HepG2 (cell line): ENCODE data around the gene CLDN9. TPM values are rescaled to one million over a fixed set of nuclear protein-coding genes. Genes with fewer than 3 reads are reported as not detected.
A peak's percentile ranks its signal among the peaks of the same experiment; 100 is the strongest.

Source experiments
- CENPBD1 ChIP-seq: sonication (generic); formaldehyde crosslinking; IDR thresholded peaks from 2 replicates; pipeline ENCODE4 v1.8.0; 2022; ENCODE audit warnings: missing genetic modification reagents, low read depth, mild to moderate bottlenecking, borderline replicate concordance
- ESRRA ChIP-seq: sonication (generic); formaldehyde crosslinking; IDR thresholded peaks from 2 replicates; pipeline ENCODE4 v1.5.1; 2020; ENCODE audit warnings: mild to moderate bottlenecking, low read depth, missing genetic modification reagents
- GPBP1L1 ChIP-seq: sonication (generic); formaldehyde crosslinking; IDR thresholded peaks from 2 replicates; pipeline ENCODE4 v1.5.0; 2020; ENCODE audit warnings: mild to moderate bottlenecking, missing genetic modification reagents
- HCFC1 ChIP-seq: fragments of 150-350 bp; IDR thresholded peaks from 2 replicates; pipeline ENCODE4 v1.6.1; 2014; ENCODE audit warnings: low read depth, low read length
- KDM4B ChIP-seq: sonication (generic); formaldehyde crosslinking; IDR thresholded peaks from 2 replicates; pipeline ENCODE4 v1.4.0; 2020; ENCODE audit warnings: missing genetic modification reagents
- PAXIP1 ChIP-seq: sonication (generic); formaldehyde crosslinking; conservative IDR thresholded peaks from 2 replicates; pipeline ENCODE4 v1.4.0; 2020; ENCODE audit warnings: mild to moderate bottlenecking, missing genetic modification reagents, moderate library complexity
- POGZ ChIP-seq: sonication (generic); formaldehyde crosslinking; IDR thresholded peaks from 2 replicates; pipeline ENCODE4 v1.4.0; 2020; ENCODE audit warnings: mild to moderate bottlenecking, missing genetic modification reagents
- SAP130 ChIP-seq: IDR thresholded peaks from 2 replicates; pipeline ENCODE4 v1.6.1; 2016; ENCODE audit warnings: low read depth
- UBTF ChIP-seq: sonication (generic); formaldehyde crosslinking; IDR thresholded peaks from 2 replicates; pipeline ENCODE4 v1.4.0; 2020; ENCODE audit warnings: mild to moderate bottlenecking, missing genetic modification reagents
- WIZ ChIP-seq: sonication (generic); formaldehyde crosslinking; IDR thresholded peaks from 2 replicates; pipeline ENCODE4 v1.5.1; 2020; ENCODE audit warnings: mild to moderate bottlenecking, missing genetic modification reagents
- ZBTB49 ChIP-seq: sonication (generic); formaldehyde crosslinking; IDR thresholded peaks from 2 replicates; pipeline ENCODE4 v1.4.0; 2020; ENCODE audit warnings: missing genetic modification reagents, borderline replicate concordance
- ZNF574 ChIP-seq: sonication (generic); formaldehyde crosslinking; IDR thresholded peaks from 2 replicates; pipeline ENCODE4 v1.4.0; 2020; ENCODE audit warnings: missing genetic modification reagents
- ZNF766 ChIP-seq: sonication (generic); formaldehyde crosslinking; IDR thresholded peaks from 2 replicates; pipeline ENCODE4 v1.5.0; 2020; ENCODE audit warnings: missing genetic modification reagents, borderline replicate concordance
- ZNF776 ChIP-seq: sonication (generic); formaldehyde crosslinking; IDR thresholded peaks from 2 replicates; pipeline ENCODE4 v1.4.0; 2020; ENCODE audit warnings: mild to moderate bottlenecking, missing genetic modification reagents
- ZNF841 ChIP-seq: sonication (generic); formaldehyde crosslinking; IDR thresholded peaks from 2 replicates; pipeline ENCODE4 v1.8.1; 2023; ENCODE audit warnings: missing genetic modification reagents, borderline replicate concordance
- polyA plus RNA-seq, 8 experiments: library from polyadenylated mRNA; depleted of rRNA in 3 of 8; stranded (reverse) in 7 of 8; unstranded in 1 of 8; fragments of >200 nt; fragmentation: Illumina TruSeq in 4 of 8; extraction: Trizol in 4 of 8; gene quantifications; 2 replicates each; pipeline versions ENCODE4 v1.2.1 to v1.2.3, GENCODE V29; 2011 to 2016; ENCODE audit warnings: low read depth in 4 of 8, missing spikeins in 1 of 8, mixed read lengths in 1 of 8; ENCODE audit not compliant: insufficient read depth in 1 of 8
- total RNA-seq, 5 experiments: library from RNA; depleted of rRNA; stranded (reverse); fragments of >200 nt; fragmentation: Illumina TruSeq; extraction: Trizol; gene quantifications; 2 replicates each; pipeline ENCODE4 v1.2.3, GENCODE V29; 2016; ENCODE audit warnings: low read depth in 1 of 5

CLDN9 gene
- total and polyA plus RNA-seq, 2 of the 13 experiments (the other 11 are each of a cell fraction or from before 2014, with no cell fraction given): 0.15 to 0.26 TPM

GRCh38 chr16:2964475-2965336, 48.0 kb upstream of the CLDN9 start (continued):
- TF ChIP-seq ZBTB49 (CRISPR knock-in tag) (no peak), KDM4B (CRISPR knock-in tag) (no peak), GPBP1L1 (CRISPR knock-in tag) (no peak), ZNF766 (CRISPR knock-in tag) (no peak), SAP130 (CRISPR knock-in tag) (peak; percentile 76), UBTF (CRISPR knock-in tag) (peak; percentile 54), POGZ (CRISPR knock-in tag) (no peak), ESRRA (CRISPR knock-in tag) (no peak), ZNF574 (CRISPR knock-in tag) (0 out of 2 replicates have a peak, but pooled peaks have one; percentile 27), WIZ (CRISPR knock-in tag) (no peak), PAXIP1 (peak; percentile 17; the same call in 1 of the 2 replicates), ZNF776 (CRISPR knock-in tag) (no peak), HCFC1 (no peak), ZNF841 (CRISPR knock-in tag) (no peak), CENPBD1 (CRISPR knock-in tag) (no peak)
